GM21576 (cell line): Measurements from ENCODE around the gene IRGQ.
"Not testable (repeated sequence)": the region's sequence is repeated elsewhere in the genome, so short reads cannot be mapped to it uniquely, and the experiment has no call there.

Source experiments
- ATAC-seq: cut with Tn5 transposase; IDR thresholded peaks from one replicate; pipeline ENCODE4 v1.9.1; 2021; ENCODE audit warnings: mild to moderate bottlenecking, moderate library complexity; ENCODE audit not compliant: unreplicated experiment

The IRGQ gene, protein sequence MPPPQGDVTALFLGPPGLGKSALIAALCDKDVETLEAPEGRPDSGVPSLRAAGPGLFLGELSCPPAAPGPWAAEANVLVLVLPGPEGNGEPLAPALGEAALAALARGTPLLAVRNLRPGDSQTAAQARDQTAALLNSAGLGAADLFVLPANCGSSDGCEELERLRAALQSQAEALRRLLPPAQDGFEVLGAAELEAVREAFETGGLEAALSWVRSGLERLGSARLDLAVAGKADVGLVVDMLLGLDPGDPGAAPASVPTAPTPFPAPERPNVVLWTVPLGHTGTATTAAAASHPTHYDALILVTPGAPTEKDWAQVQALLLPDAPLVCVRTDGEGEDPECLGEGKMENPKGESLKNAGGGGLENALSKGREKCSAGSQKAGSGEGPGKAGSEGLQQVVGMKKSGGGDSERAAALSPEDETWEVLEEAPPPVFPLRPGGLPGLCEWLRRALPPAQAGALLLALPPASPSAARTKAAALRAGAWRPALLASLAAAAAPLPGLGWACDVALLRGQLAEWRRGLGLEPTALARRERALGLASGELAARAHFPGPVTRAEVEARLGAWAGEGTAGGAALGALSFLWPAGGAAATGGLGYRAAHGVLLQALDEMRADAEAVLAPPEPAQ

DNA sequence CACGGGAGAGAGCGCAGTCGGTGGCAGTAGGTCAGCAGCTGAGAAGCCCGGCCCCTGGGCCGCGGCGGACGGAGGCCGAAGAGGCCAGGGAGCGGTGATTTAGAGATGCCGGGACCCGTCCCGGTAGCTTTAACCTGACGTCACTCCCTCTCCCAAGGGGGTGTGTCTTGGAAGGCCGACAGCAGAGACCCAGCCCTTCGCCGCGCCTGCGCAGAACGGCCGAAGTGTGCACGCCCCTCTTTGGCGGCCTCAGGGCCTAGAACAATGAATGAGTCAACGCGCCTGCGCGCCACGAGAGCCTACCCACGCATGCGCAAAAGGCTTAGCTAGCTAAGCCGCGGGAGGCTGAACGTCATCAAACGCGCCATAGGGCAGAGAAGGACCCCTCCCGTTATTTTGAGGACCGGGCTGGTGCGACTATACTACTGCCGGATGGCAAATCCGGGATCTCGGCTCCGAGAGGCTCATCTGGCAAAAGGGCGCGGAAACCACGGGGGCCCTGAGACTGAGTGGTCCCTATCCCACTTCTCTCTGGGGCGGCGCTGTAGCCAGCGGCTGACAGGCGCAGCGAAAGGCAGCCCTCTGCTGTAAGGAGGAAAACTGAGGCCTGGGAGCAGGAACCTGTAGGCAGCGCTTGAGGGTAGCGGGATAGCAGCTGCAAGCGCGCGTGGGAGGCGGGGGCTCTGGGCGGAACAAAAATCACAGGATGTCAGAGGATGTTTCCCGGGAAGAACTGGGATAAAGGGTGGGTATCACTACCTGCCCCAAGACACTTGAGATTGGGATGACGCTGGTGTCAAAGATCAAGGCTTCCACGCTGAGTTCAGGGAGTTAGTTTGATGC lies at the start of gene IRGQ, which contains the start of gene ZNF576:
Gene IRGQ (minus strand): TSS at position 136 of the 843 bp plus-strand sequence. CDS start 796 bp downstream, outside the sequence.
Gene ZNF576 (plus strand): TSS at position 597 of the 843 bp plus-strand sequence. CDS start 514 bp downstream, outside the sequence.
- ATAC-seq: peak; percentile 64

DNA sequence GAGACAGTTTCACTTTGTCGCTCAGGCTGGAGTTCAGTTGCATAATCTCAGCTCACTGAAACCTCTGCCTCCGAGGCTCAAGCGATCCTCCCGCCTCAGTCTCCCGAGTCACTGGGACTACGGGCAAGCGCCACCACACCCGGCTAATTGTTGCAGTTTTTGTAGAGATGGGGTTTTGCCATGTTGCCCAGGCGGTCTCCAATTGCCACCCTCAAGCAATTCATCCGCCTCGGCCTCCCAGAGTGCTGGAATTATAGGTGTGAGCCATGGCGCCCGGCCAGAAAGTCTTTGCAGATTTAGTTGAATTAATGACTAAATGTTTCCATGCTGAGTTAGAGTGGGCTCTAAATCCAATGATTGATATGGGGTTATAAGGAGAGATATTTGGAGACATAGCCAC lies 48.2 kb upstream of the IRGQ start:
- no peak for ATAC-seq

DNA sequence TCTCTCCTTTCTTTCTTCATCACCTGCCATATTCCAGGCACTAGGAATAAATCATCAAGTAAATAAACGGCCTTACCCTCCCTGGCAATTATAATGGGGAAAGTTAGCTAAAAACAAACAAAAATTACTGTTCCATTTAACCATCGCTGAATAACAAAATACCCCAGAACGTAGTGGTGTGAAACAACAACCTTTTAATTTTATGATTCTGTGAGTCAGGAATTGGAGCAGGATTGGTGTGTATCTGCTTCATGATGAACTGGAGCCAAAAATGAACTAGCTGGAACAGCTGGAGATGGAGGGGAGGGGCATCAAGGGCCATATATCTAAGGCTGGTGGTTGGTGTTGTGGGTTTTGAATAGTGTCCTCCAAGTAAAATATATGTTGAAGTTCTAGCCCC lies 47.4 kb upstream of the IRGQ start:
- ATAC-seq: no peak

DNA sequence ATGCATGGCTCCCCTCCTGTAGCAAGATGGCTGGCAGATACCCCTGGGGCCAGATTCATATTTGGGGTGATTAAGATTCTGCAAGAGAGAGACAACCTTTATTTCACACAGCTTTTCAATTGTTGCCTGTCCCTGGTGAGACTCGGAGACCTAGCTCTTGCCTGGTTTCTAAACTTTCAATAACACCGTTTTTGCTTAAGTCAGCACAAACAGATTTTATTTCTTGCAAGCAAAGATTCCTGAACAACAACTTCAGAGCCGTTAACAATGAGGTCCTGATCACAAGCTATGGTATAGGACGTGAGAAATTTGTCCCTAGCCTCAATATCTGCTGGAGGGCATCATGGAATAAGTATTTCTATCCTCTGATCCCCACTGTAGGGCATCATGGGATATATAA lies 46.6 kb upstream of the IRGQ start:
- no peak for ATAC-seq

DNA sequence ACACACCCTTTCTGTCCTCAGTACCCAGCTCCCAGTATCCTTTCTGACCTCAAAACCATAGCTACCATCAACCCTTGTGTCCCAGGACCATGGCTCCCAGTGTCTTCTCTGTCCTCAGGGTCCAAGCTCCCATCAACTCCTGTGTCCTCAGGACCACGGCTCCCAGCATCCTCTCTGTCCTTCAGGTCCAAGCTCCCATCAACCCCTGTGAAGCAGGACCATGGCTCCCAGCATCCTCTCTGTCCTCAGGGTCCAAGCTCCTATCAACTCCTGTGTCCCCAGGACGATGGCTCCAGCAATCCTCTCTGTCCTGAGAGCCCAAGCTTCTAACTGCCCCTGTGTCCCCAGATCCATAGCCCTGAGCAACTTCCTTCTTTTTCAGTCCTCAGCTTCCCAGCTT lies 45.4 kb upstream of the IRGQ start:
- no peak for ATAC-seq

DNA sequence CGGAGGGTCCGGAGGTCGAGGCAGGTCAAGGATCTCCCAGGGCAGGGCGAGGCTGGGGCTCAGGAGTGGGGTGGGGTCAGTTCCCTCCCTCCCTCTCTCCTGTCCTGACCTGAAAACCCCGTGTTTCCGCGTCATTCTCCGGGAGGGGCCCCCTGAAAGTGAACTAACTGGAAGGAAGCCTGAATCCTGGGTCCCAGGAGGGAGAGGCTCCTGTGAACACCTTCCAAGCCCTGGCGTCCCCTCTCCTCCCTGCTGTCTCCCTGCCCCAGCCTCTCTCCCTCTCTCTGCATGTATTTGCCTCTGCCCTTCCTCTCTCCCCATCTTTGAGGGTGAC lies 44.5 kb upstream of the IRGQ start:
- no peak for ATAC-seq

DNA sequence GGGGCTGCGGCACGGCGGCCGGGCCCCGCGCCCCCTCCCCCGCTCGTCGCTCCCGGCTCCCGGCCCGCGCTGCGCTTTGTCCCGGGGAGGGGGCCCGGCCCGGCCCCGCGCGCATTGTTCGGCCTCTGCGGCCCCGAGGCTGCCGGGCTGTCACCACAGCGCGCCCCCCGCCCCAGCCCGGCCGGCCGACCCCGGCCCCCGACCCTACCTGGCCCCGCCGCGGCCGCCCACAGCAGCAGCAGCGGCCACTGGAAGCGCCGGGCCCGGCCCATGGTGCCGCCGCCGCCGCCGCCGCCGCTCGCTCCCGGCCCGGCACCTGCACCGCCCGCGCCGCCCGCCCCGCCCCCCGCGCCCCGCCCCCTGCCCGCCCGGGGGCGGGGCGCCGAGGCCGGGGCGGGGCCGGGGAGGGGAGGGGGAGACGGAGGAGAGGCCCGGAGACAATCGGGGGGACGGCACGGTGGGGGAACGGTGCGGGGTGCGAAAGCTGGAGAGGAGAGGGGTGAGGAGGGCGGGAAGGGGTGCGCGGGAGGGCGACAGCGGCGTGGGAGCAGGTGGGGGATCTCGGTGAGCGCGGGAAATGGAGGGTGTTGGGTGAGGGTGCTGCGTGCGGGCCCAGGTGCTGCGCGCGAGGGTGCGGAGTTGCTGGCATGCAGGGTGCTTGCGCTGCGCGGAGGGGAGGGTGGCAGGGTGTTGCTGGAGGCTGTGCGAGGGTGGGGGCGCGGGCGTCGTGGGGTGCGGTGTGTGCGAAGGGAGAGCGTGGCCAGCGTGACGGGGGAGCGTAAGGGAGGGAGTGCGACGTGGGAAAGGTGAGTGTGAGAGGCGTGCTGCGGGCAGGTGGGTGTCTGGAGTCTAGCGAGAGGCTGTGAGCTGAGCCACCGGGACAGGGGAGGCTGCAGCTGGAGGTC lies 43.8 kb upstream of the IRGQ start, which contains the start of gene CADM4:
Gene CADM4 (minus strand): TSS at position 332 of the 905 bp plus-strand sequence. CDS start 60 bp downstream, at position 272.
- ATAC-seq: no peak

DNA sequence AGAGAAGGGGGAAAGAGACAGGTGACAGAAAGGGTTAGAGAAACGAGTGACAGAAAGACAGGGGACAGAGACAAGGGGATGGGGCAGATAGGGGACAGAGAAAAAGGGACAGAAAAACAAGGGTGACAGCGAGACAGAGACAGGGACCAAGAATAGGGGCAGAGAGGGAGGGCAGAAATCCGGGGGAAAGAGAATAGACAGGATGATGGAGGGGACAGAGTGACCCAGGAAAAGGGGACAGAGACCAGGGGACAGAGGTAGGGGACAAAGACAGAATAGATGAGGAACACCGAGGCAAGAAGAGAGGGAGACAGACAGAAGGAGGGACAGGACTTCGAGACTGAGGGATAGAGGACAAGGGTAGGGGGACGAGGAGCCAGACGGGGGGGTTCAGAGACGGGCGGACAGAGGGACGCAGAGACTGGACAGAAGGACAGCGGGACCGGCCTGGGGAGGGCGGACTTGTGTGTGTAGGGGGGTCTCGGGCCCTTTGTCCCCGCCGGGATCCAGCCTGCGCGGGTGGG lies 43.1 kb upstream of the IRGQ start:
- ATAC-seq: no peak

DNA sequence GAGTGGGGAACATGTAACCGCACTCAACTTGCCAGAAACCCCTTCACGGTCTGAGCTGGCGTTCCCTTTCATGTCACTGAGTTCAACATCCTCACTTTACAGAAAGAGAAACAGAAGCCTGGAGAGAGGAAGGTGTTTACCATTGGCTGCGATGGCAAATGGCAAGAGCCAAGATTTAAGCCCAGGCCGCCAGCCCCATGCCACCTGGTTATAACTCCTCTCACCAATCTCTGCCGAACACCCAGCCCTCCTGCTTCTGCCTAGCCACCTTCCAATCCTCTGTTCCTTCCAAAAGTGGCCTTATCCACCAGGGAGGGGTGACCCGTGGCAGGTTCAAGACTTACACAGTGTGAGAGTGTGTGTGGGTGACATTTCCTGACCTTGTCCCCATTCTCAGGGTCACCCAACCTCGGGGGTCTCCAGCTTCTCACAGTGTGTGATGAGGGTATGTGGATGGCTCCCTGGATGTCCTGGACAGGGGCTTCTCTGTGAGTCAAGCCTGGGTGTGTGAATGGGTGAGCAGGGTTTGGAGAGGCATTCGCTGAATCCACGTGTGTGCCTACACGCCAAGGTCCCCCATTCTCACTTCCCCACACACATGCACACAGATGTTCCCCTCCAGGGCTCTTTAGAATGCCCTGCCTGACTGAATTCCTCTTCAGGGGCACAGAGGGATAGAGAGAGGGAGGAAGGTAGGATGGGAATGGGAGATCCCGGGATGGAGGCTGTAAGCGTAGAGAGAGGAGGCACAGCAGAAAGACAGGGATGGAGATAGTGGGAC lies 42.5 kb upstream of the IRGQ start:
- ATAC-seq: no peak

DNA sequence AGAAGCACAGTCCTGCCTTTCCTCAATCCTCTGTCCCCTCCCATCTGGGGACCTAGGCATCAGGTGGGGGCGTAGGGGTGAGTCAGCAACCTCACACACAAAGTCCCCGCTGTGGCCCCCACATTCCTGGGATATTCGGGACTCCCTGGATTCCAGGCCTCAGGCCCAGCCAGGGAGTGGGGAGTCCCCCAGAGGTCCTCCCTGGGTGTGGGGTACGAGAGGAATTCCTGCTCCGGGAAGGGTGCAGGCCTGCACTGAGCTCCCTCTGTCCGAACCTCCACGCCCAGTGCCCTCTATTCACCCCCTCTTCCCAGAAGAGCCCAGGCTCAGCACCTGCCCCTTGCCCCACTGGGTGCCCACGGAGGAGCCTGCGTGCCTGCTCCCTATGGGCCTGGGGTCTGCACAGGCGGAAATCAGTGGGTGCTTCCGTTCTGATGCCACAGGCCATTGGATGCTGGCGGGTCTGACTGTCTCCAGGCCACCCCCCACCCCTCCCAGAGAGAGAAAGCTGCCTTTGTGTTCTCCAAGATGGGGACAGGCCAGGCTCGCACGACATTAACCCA lies 40.3 kb upstream of the IRGQ start:
- ATAC-seq: no peak

DNA sequence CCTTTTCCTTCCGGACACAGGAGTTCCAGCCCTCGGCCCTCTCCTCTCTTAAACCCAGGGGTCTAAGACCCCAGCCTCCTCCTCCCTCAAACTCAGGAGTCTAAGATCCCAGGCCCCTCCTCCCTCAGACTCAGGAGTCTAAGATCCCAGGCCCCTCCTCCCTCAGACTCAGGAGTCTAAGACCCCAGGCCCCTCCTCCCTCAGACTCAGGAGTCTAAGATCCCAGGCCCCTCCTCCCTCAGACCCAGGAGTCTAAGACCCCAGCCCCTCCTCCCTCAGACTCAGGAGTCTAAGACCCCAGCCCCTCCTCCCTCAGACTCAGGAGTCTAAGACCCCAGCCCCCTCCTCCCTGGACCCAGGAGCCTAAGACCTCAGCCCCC lies 39.6 kb upstream of the IRGQ start:
- ATAC-seq: not testable (repeated sequence)

DNA sequence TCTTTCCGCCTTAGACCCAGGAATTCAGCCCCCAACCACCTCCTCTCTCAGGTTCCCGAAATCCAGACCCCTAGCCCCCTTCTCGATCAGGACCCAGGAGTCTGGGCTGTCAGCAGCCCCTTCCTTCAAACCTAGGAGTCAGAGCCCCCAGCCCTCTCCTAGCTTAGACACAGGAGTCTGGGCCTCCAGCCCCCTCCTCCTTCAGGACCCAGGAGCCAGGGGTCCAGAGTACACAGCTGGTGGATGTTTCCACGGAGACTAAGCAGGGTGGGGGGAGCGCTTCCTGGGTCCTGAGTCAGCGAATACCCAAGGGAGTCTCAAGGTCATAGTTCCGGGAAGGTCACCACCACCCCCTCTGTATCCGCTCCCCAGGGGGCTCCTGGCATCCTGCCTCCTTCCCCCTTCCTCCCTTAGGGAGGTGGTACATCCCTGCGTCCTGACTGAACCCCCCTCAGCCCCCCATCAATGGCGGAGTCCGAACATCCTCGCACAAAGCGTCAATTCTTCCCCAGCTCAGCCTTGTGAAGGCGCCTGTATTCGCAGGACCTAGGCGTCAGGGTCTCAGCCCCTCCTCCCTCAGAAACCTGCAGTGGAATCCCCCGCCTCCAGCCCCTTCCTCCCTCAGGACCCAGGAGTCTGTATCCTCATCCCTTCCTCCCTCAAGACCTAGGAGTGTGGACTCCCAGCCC lies 39.1 kb upstream of the IRGQ start:
- ATAC-seq: no peak

DNA sequence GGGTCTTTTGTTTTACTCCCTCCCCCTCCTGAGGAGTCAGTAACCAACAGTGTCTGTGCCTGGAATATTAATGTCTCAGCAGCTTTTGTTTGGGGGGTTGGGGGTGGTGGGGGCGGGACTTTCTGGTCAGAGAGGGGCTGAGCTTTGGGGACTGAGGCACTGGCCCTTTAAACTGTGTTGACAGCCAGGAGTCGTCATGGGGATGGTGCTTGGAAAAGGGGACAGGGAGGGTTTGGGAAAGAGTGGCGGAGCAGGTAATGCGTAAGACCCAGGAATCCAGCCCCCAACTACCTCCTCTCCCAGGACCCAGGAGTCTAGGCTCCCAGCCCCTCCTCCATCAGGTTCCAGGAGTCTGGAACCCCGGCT lies 38.6 kb upstream of the IRGQ start:
- ATAC-seq: no peak

DNA sequence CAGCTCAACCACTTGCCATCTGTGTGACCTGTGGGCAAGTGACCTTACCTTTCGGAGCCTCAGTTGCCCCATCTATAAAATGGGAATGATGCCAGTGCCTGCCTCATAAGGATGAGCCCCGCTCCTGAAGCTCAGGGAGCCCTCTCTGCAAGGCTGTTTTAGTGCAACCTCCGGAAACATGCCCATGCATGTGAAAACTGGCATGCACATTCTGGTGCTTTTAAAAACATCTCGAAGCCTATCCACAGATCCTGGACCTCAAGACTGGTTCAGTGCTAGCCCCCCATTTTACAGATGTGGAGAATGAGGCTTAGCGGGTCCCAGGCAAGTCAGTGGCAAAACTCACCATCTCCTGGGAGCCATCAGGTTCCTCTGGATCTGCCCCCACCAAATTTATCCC lies 38.1 kb upstream of the IRGQ start:
- ATAC-seq: no peak

DNA sequence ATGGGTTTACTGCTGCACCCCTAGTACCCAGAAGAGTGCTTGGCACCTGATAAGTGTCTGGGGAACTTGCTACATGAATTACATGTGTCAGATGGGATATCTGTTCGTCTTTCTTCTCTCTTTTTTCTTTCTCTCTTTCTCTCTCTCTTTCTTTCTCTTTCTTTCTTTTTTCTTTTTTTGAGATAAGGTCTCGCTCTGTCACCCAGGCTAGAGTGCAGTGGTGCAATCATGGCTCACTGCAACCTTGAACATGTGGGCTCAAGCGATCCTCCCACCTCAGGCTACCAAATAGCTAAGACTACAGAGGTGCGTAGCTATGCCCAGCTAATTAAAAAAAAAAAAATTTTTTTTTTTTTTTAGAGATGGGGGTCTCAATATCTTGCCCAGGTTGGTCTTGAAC lies 37.6 kb upstream of the IRGQ start:
- no peak for ATAC-seq

DNA sequence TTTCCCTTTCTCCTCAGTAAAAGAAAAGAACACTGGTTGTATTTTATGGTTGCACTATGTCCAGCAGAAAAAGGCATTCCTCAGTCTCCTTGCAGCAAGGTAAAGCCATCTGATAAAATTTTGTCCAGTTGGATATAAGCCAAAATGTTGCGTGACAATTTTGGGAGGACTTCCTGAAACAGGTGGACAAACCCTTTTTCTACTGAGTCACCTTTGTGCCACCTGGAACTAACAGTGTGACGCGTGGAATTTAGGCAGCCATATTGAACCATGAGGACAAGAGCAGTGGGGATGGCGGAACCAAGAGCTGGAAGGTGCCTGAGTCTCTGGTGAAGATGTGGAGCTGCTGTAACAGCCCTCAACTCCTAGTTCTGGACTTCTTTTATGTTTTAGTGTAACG lies 35.6 kb upstream of the IRGQ start:
- no peak for ATAC-seq

DNA sequence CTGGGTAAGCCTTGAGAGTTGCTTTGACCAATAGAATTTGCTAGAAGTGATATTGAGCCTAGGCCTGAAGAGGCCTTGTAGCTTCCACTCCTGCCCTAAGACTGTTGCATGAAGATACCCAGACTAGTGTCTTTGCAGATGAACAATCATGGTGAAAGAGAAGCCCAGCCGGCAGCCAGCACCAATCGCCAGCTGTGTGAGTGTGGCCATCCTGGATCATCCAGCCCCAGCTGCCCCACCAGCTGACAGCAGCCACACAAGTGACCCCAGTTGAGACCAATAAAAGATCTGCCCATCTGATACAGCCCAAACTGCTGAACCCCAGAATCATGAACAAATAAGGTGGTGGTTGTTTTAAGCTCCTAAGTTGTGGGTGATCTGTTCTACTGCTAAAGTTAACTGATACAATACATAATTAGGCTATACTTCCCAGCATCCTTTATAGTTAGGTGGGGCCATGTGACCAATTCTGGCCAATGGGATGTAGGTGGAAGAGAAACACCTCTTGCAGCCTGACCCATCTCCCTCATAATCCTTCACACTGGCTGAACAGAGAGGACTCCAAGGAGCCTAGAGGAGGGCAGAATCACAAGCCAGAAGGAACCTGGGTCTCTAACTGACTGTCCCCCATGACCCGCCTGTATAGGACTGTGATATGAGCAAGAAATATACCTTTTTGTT lies 32.9 kb upstream of the IRGQ start:
- no peak for ATAC-seq

DNA sequence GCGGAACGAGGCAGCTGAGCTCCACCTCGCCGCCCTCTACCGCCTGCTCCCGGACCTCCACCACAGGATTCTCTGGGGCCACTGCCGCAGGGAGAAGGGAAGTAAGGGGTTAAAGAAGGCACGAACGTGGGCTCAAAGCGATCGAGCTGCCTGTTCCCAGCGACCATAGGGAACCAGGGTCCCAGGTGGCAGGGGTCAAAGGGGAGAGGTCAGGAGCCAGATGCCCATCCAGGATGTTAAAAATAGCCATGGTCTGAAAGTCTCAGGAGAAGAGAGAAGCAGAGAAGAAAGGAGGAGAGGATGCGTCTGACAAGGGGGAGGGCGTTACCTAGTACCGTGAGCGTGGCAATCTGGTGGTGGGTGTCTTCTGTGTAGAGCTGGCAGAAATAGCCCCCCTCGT lies 30.9 kb upstream of the IRGQ start:
- ATAC-seq: no peak
